IMR-90 (cell line): Measurements from ENCODE around the gene PRDM5. TPM values are rescaled to one million over a fixed set of nuclear protein-coding genes. Genes with fewer than 3 reads are reported as not detected.

ENCODE experiments used
- ATAC-seq: fragments of 200-7000 bp; cut with Tn5 transposase; 2 replicates; pipeline ENCODE4 v1.9.1; 2020; ENCODE audit warnings: low read depth, mild to moderate bottlenecking, moderate library complexity
- BruUV-seq: library from RNA; stranded (reverse); fragments of 400-500 nt; replicated peaks from 2 replicates; lab custom pipeline; 2021; lab: Mats Ljungman, UMichigan
- CTCF ChIA-PET: fragments of 300-600 bp; formaldehyde crosslinking; extraction: SDS; loops from one replicate; lab custom pipeline; 2021; ENCODE audit warnings: antibody characterized with exemption; lab: Yijun Ruan, JAX
- POLR2A ChIA-PET: fragments of 300-600 bp; sonication (Branson Sonifier 250); formaldehyde crosslinking; loops from one replicate; lab custom pipeline; 2022; ENCODE audit warnings: antibody characterized with exemption; ENCODE audit not compliant: unreplicated experiment; lab: Charles Lee
- DNase-seq: peaks from one replicate; pipeline ENCODE4 v3.0.0; 2013
- H2AFZ ChIP-seq: replicated peaks from 2 replicates; pipeline ENCODE3; 2013; ENCODE audit warnings: low read length, mild to moderate bottlenecking; ENCODE audit not compliant: poor library complexity
- H2AK5ac ChIP-seq: 2 replicates; pipeline ENCODE4 v1.6.1; 2013; ENCODE audit warnings: low read depth, low read length, inconsistent platforms
- H2AK9ac ChIP-seq: replicated peaks from 2 replicates; pipeline ENCODE3; 2013; ENCODE audit warnings: mild to moderate bottlenecking, low read depth, low read length, moderate library complexity; ENCODE audit not compliant: poor library complexity
- H2BK120ac ChIP-seq: 2 replicates; pipeline ENCODE4 v1.6.1; 2013; ENCODE audit warnings: low read depth, low read length, inconsistent platforms
- H2BK15ac ChIP-seq: 3 replicates; pipeline ENCODE4 v1.6.1; 2013; ENCODE audit warnings: low read depth, low read length, inconsistent platforms
- H2BK20ac ChIP-seq: 2 replicates; pipeline ENCODE4 v1.6.1; 2013; ENCODE audit warnings: low read depth, mild to moderate bottlenecking, inconsistent platforms, low read length, moderate library complexity
- H2BK5ac ChIP-seq: 2 replicates; pipeline ENCODE4 v1.6.1; 2013; ENCODE audit warnings: mild to moderate bottlenecking, low read depth, low read length, inconsistent platforms; ENCODE audit not compliant: poor library complexity, severe bottlenecking
- H3K14ac ChIP-seq: replicated peaks from 2 replicates; pipeline ENCODE4 v1.6.1; 2013; ENCODE audit warnings: low read depth, low read length, inconsistent platforms
- H3K18ac ChIP-seq: 2 replicates; pipeline ENCODE4 v1.6.1; 2013; ENCODE audit warnings: low read depth, low read length, control low read depth
- H3K23ac ChIP-seq: 2 replicates; pipeline ENCODE4 v1.6.1; 2013; ENCODE audit warnings: low read depth, low read length, inconsistent platforms
- H3K27ac ChIP-seq: 2 replicates; pipeline ENCODE4 v1.5.1; 2013; ENCODE audit warnings: mild to moderate bottlenecking, control low read depth, low read length; ENCODE audit not compliant: insufficient read depth
- H3K27me3 ChIP-seq: 2 replicates; pipeline ENCODE4 v1.6.1; 2013; ENCODE audit warnings: low read length; ENCODE audit not compliant: control insufficient read depth, insufficient read depth
- H3K36me3 ChIP-seq: 2 replicates; pipeline ENCODE4 v1.6.1; 2013; ENCODE audit warnings: low read length, mixed read lengths; ENCODE audit not compliant: control insufficient read depth, insufficient read depth
- H3K4ac ChIP-seq: 2 replicates; pipeline ENCODE4 v1.6.1; 2013; ENCODE audit warnings: low read depth, low read length, inconsistent platforms
- H3K4me1 ChIP-seq: 2 replicates; pipeline ENCODE4 v1.6.1; 2013; ENCODE audit warnings: low read length, mixed read lengths; ENCODE audit not compliant: control insufficient read depth, insufficient read depth
- H3K4me2 ChIP-seq: 2 replicates; pipeline ENCODE4 v1.6.1; 2013; ENCODE audit warnings: low read depth, mild to moderate bottlenecking, control low read depth, low read length, moderate library complexity
- H3K4me3 ChIP-seq: 2 replicates; pipeline ENCODE4 v1.5.1; 2013; ENCODE audit warnings: low read depth, mild to moderate bottlenecking, control low read depth, low read length, moderate library complexity; ENCODE audit not compliant: insufficient read depth
- H3K56ac ChIP-seq: 2 replicates; pipeline ENCODE4 v1.6.1; 2013; ENCODE audit warnings: low read length, inconsistent platforms; ENCODE audit not compliant: insufficient read depth; ENCODE audit errors: extremely low read depth
- H3K79me1 ChIP-seq, 2 experiments: 2 replicates each; pipeline ENCODE4 v1.6.1; 2013; ENCODE audit warnings: low read length in 2 of 2, inconsistent platforms in 1 of 2, low read depth in 1 of 2
- H3K9ac ChIP-seq: 2 replicates; pipeline ENCODE4 v1.6.1; 2013; ENCODE audit warnings: low read depth, low read length, control low read depth
- H3K9me1 ChIP-seq: 2 replicates; pipeline ENCODE4 v1.6.1; 2013; ENCODE audit warnings: low read length, inconsistent platforms; ENCODE audit not compliant: insufficient read depth
- H3K9me3 ChIP-seq: 2 replicates; pipeline ENCODE4 v1.6.1; 2013; ENCODE audit warnings: low read length; ENCODE audit not compliant: control insufficient read depth, insufficient read depth
- H4K20me1 ChIP-seq: 2 replicates; pipeline ENCODE4 v1.6.1; 2013; ENCODE audit warnings: low read length, inconsistent platforms; ENCODE audit not compliant: insufficient read depth
- H4K5ac ChIP-seq: 2 replicates; pipeline ENCODE4 v1.6.1; 2013; ENCODE audit warnings: mild to moderate bottlenecking, low read depth, low read length, control low read depth
- H4K8ac ChIP-seq, 2 experiments: 2 replicates each; pipeline ENCODE4 v1.6.1; 2013; ENCODE audit warnings: low read depth in 2 of 2, low read length in 2 of 2, control low read depth in 1 of 2, inconsistent platforms in 1 of 2
- H4K91ac ChIP-seq: 2 replicates; pipeline ENCODE4 v1.6.1; 2013; ENCODE audit warnings: low read depth, low read length, inconsistent platforms; ENCODE audit not compliant: insufficient read depth
- CHD1 ChIP-seq: IDR thresholded peaks from 2 replicates; pipeline ENCODE4 v1.6.1; 2012; ENCODE audit warnings: low read depth, low read length, improper control_type of control experiment
- CTCF ChIP-seq: conservative IDR thresholded peaks from 2 replicates; pipeline ENCODE4 v1.5.1; 2012; ENCODE audit warnings: mild to moderate bottlenecking, low read depth, low read length, improper control_type of control experiment
- ELK1 ChIP-seq: fragments of 150-350 bp; IDR thresholded peaks from 2 replicates; pipeline ENCODE4 v1.6.1; 2016; ENCODE audit warnings: low read depth, mild to moderate bottlenecking, low read length, moderate library complexity, borderline replicate concordance
- FOS ChIP-seq: fragments of 150-350 bp; IDR thresholded peaks from 2 replicates; pipeline ENCODE4 v1.6.1; 2016; ENCODE audit warnings: low read depth, low read length
- MAZ ChIP-seq: IDR thresholded peaks from 2 replicates; pipeline ENCODE4 v1.6.1; 2012; ENCODE audit warnings: low read depth, mild to moderate bottlenecking, low read length, improper control_type of control experiment, moderate library complexity, borderline replicate concordance
- MXI1 ChIP-seq: IDR thresholded peaks from 2 replicates; pipeline ENCODE4 v1.6.1; 2012; ENCODE audit warnings: low read depth, mild to moderate bottlenecking, low read length, moderate library complexity, borderline replicate concordance
- POLR2A ChIP-seq: IDR thresholded peaks from 2 replicates; pipeline ENCODE4 v1.6.1; 2012; ENCODE audit warnings: mild to moderate bottlenecking, low read depth, low read length
- RCOR1 ChIP-seq: IDR thresholded peaks from 2 replicates; pipeline ENCODE4 v1.6.1; 2012; ENCODE audit warnings: mild to moderate bottlenecking, low read length, improper control_type of control experiment; ENCODE audit not compliant: insufficient replicate concordance
- RFX5 ChIP-seq: IDR thresholded peaks from 2 replicates; pipeline ENCODE4 v1.8.0; 2012; ENCODE audit warnings: low read depth, mild to moderate bottlenecking, low read length, moderate library complexity
- WGBS, 2 experiments: methylation state at CpG; one replicate each; pipeline versions ENCODE4 v1.1.5 to v1.1.7; 2013; ENCODE audit warnings: missing lambda C conversion rate in 2 of 2; ENCODE audit not compliant: insufficient read length in 1 of 2; ENCODE audit errors: extremely low coverage in 2 of 2; 5-methylcytosine and 5-hydroxymethylcytosine counted together
- dilution Hi-C: fragments of 300-500 bp; cut with HindIII; formaldehyde crosslinking; loops from one replicate; pipeline ENCODE4 v1.14.3; 2018; ENCODE audit warnings: low sequenced_read_pairs; ENCODE audit not compliant: unreplicated experiment
- in situ Hi-C: fragments of 300-500 bp; cut with MboI; formaldehyde crosslinking; loops from 3 replicates; pipeline ENCODE4 v1.14.3; 2019; ENCODE audit warnings: low sequenced_read_pairs, inconsistent platforms, mixed read lengths
- intact Hi-C: fragments of 100-400 bp; cut with micrococcal nuclease; formaldehyde crosslinking; loops from 2 replicates; pipeline ENCODE4 v1.10.0; 2022
- polyA plus RNA-seq, 3 experiments: library from polyadenylated mRNA; depleted of rRNA; stranded (reverse); fragments of >200 nt; gene quantifications; 2 replicates each; pipeline ENCODE4 v1.2.3, GENCODE V29; 2012; ENCODE audit warnings: low replicate concordance in 1 of 3
- total RNA-seq: library from RNA; depleted of rRNA; stranded (reverse); fragments of >200 nt; gene quantifications from 2 replicates; pipeline ENCODE4 v1.2.3, GENCODE V29; 2012

Gene PRDM5
- total and polyA plus RNA-seq, 2 of the 4 experiments (the other 2 are of a cell fraction) = 4.1 to 10.8 TPM

- H3K56ac ChIP-seq = no peak overlapping the region
- WGBS, 2 experiments = no CpG with 5 or more reads among the region's 4 CpGs
- H4K5ac ChIP-seq = no peak overlapping the region
- no peak overlapping the region for H3K4me3 ChIP-seq
- no peak overlapping the region for H3K18ac ChIP-seq
- no TSS peak for BruUV-seq
- no peak overlapping the region for H3K27ac ChIP-seq
- H3K4me1 ChIP-seq = no peaks in the 10 kb centered on the region
- CTCF ChIA-PET = no interaction called here
- dilution Hi-C loops (no loop called here), intact Hi-C loops (no loop called here), in situ Hi-C loops (no loop called here)
- no peaks in the 10 kb centered on the region for H3K27me3 ChIP-seq
- H3K14ac ChIP-seq = no peak overlapping the region
- H2BK20ac ChIP-seq = no peak overlapping the region
- no peak overlapping the region for H2AK5ac ChIP-seq
- no peaks in the 10 kb centered on the region for H3K9me3 ChIP-seq
- no peak overlapping the region for H3K4ac ChIP-seq
- DNase-seq = no peak
- no peak for ATAC-seq
- H3K9ac ChIP-seq = no peak overlapping the region
- H3K4me2 ChIP-seq = no peak overlapping the region
- no peak overlapping the region for H4K8ac ChIP-seq
- H2BK15ac ChIP-seq = no peak overlapping the region
- no peaks in the 10 kb centered on the region for H3K9me1 ChIP-seq
- no peaks in the 10 kb centered on the region for H3K79me1 ChIP-seq
- H4K91ac ChIP-seq = no peak overlapping the region
- no peaks in the 10 kb centered on the region for H3K36me3 ChIP-seq
- no peak overlapping the region for H3K23ac ChIP-seq
- POLR2A ChIA-PET = no interaction called here
- no peak overlapping the region for H2BK120ac ChIP-seq
- H2BK5ac ChIP-seq = no peak overlapping the region
- no peak overlapping the region for H2AFZ ChIP-seq
- no peak overlapping the region for H2AK9ac ChIP-seq
- TF ChIP-seq FOS (no peak), CHD1 (no peak), CTCF (no peak), RFX5 (no peak), POLR2A (no peak), MXI1 (no peak), ELK1 (no peak), MAZ (no peak), RCOR1 (no peak)
- no peaks in the 10 kb centered on the region for H4K20me1 ChIP-seq
These were observed 25.9 kb upstream of the PRDM5 start for GRCh38 chr4:120948382-120948781.
